H1 (cell line): Measurements from ENCODE around the gene LDLRAD1. TPM values are rescaled to one million over a fixed set of nuclear protein-coding genes. Genes with fewer than 3 reads are reported as not detected.
A peak's percentile ranks its signal among the peaks of the same experiment; 100 is the strongest.

Source experiments
- CTCF ChIA-PET: fragments of 300-600 bp; sonication (Branson Sonifier 250); formaldehyde crosslinking; loops from one replicate; lab custom pipeline; 2021; ENCODE audit not compliant: partially characterized antibody; lab: Charles Lee
- POLR2A ChIA-PET: fragments of 300-600 bp; sonication (Branson Sonifier 250); formaldehyde crosslinking; loops from one replicate; lab custom pipeline; 2021; ENCODE audit warnings: inconsistent platforms; ENCODE audit not compliant: partially characterized antibody; lab: Charles Lee
- DNase-seq, 2 experiments: peaks; one replicate each; pipeline versions ENCODE4 v3.0.0 to v3.0.0-alpha.2; 2010 to 2022; ENCODE audit warnings: low spot score in 2 of 2, low read depth in 1 of 2, mixed read lengths in 1 of 2
- FAIRE-seq: peaks from 2 replicates; lab custom pipeline; 2011; peaks lifted over from hg19 to GRCh38; lab: Jason Lieb, UNC
- H2AFZ ChIP-seq: 2 replicates; pipeline ENCODE4 v1.8.1; 2012; ENCODE audit warnings: low read length, inconsistent platforms
- H2AK5ac ChIP-seq: 2 replicates; pipeline ENCODE4 v1.6.1; 2013; ENCODE audit warnings: low read depth, low read length
- H2BK120ac ChIP-seq: replicated peaks from 2 replicates; pipeline ENCODE3; 2013; ENCODE audit warnings: low read depth, low read length, inconsistent platforms
- H2BK12ac ChIP-seq: 2 replicates; pipeline ENCODE4 v1.6.1; 2013; ENCODE audit warnings: low read depth, low read length
- H2BK15ac ChIP-seq: 2 replicates; pipeline ENCODE4 v1.6.1; 2013; ENCODE audit warnings: low read length
- H2BK20ac ChIP-seq: 2 replicates; pipeline ENCODE4 v1.6.1; 2013; ENCODE audit warnings: low read length
- H2BK5ac ChIP-seq: 2 replicates; pipeline ENCODE4 v1.6.1; 2013; ENCODE audit warnings: low read depth, low read length
- H3K14ac ChIP-seq: 2 replicates; pipeline ENCODE4 v1.6.1; 2013; ENCODE audit warnings: inconsistent platforms; ENCODE audit not compliant: insufficient read length
- H3K18ac ChIP-seq: 2 replicates; pipeline ENCODE4 v1.6.1; 2013; ENCODE audit warnings: low read length; ENCODE audit errors: extremely low read depth
- H3K23ac ChIP-seq: 2 replicates; pipeline ENCODE4 v1.6.1; 2013; ENCODE audit warnings: inconsistent platforms; ENCODE audit not compliant: insufficient read length
- H3K23me2 ChIP-seq: 2 replicates; pipeline ENCODE4 v1.6.1; 2013; ENCODE audit warnings: low read depth, low read length
- H3K27ac ChIP-seq: 2 replicates; pipeline ENCODE4 v1.6.1; 2011; ENCODE audit warnings: low read depth, low read length, inconsistent platforms
- H3K27me3 ChIP-seq, 4 experiments: replicated peaks in 1 of 4; 1 replicate in 1 of 4; 2 replicates in 3 of 4; pipeline versions ENCODE4 v1.6.1 to v1.8.1; 2011 to 2013; ENCODE audit warnings: low read length in 3 of 4, mild to moderate bottlenecking in 3 of 4, inconsistent platforms in 2 of 4, mixed read lengths in 2 of 4, moderate library complexity in 1 of 4; ENCODE audit not compliant: control insufficient read depth in 3 of 4, insufficient read depth in 3 of 4; ENCODE audit errors: extremely low read depth in 1 of 4
- H3K36me3 ChIP-seq, 4 experiments: 2 replicates each; pipeline versions ENCODE4 v1.6.1 to v1.8.1; 2011 to 2013; ENCODE audit warnings: mild to moderate bottlenecking in 4 of 4, low read length in 3 of 4, moderate library complexity in 2 of 4, control low read depth in 1 of 4, inconsistent platforms in 1 of 4; ENCODE audit not compliant: insufficient read depth in 4 of 4, control insufficient read depth in 2 of 4
- H3K4ac ChIP-seq: replicated peaks from 2 replicates; pipeline ENCODE3; 2013; ENCODE audit warnings: low read length, low read depth, mixed read lengths, inconsistent platforms; ENCODE audit not compliant: insufficient read length
- H3K4me1 ChIP-seq, 4 experiments: replicated peaks in 1 of 4; 1 replicate in 1 of 4; 2 replicates in 3 of 4; pipeline versions ENCODE4 v1.6.1 to v1.8.1; 2011 to 2013; ENCODE audit warnings: low read length in 3 of 4, inconsistent platforms in 2 of 4, mixed read lengths in 1 of 4; ENCODE audit not compliant: insufficient read depth in 4 of 4, control insufficient read depth in 3 of 4
- H3K4me2 ChIP-seq, 2 experiments: 2 replicates each; pipeline versions ENCODE4 v1.6.1 to v1.8.1; 2011 to 2013; ENCODE audit warnings: low read depth in 2 of 2, low read length in 2 of 2, control low read depth in 1 of 2, inconsistent platforms in 1 of 2, mild to moderate bottlenecking in 1 of 2; ENCODE audit not compliant: insufficient read depth in 1 of 2
- H3K4me3 ChIP-seq, 4 experiments: fragments of 200-600, 300-600 bp in 1 of 4; sonication (generic), shearing (Covaris generic), sonication (Bioruptor Twin) in 1 of 4; 2 replicates each; pipeline versions ENCODE4 v1.5.1 to v1.8.1; 2011 to 2016; ENCODE audit warnings: low read length in 4 of 4, low read depth in 3 of 4, control low read depth in 2 of 4, inconsistent platforms in 2 of 4, mild to moderate bottlenecking in 2 of 4, mixed read lengths in 1 of 4, moderate library complexity in 1 of 4; ENCODE audit not compliant: insufficient read depth in 2 of 4; ENCODE audit errors: extremely low read depth in 1 of 4
- H3K56ac ChIP-seq: replicated peaks from 2 replicates; pipeline ENCODE3; 2013; ENCODE audit warnings: low read depth, mild to moderate bottlenecking, mixed read lengths, low read length, inconsistent platforms; ENCODE audit not compliant: insufficient read length
- H3K79me1 ChIP-seq: 2 replicates; pipeline ENCODE4 v1.6.1; 2013; ENCODE audit warnings: low read depth, low read length, control low read depth
- H3K79me2 ChIP-seq, 2 experiments: 2 replicates each; pipeline versions ENCODE4 v1.6.1 to v1.8.1; 2012 to 2013; ENCODE audit warnings: low read length in 2 of 2, mild to moderate bottlenecking in 2 of 2, inconsistent platforms in 1 of 2; ENCODE audit not compliant: insufficient read depth in 2 of 2, control insufficient read depth in 1 of 2
- H3K9ac ChIP-seq, 4 experiments: replicated peaks in 1 of 4; 1 replicate in 1 of 4; 2 replicates in 3 of 4; pipeline versions ENCODE4 v1.6.1 to v1.8.1; 2011 to 2013; ENCODE audit warnings: low read depth in 3 of 4, low read length in 3 of 4, control low read depth in 2 of 4, mild to moderate bottlenecking in 2 of 4, moderate library complexity in 2 of 4, inconsistent platforms in 1 of 4; ENCODE audit errors: extremely low read depth in 1 of 4
- H3K9me3 ChIP-seq, 2 experiments: 2 replicates each; pipeline versions ENCODE4 v1.6.1 to v1.8.1; 2012 to 2013; ENCODE audit warnings: mild to moderate bottlenecking in 2 of 2, moderate library complexity in 2 of 2, control low read depth in 1 of 2, inconsistent platforms in 1 of 2, low read depth in 1 of 2, low read length in 1 of 2, mixed read lengths in 1 of 2; ENCODE audit not compliant: insufficient read depth in 2 of 2
- H4K20me1 ChIP-seq, 2 experiments: replicated peaks in 1 of 2; 2 replicates each; pipeline versions ENCODE3 to v1.8.1; 2011 to 2013; ENCODE audit warnings: inconsistent platforms in 2 of 2, low read length in 2 of 2, mild to moderate bottlenecking in 1 of 2; ENCODE audit not compliant: insufficient read depth in 2 of 2, control insufficient read depth in 1 of 2
- H4K5ac ChIP-seq: 2 replicates; pipeline ENCODE4 v1.6.1; 2013; ENCODE audit warnings: low read length, low read depth, mixed read lengths, inconsistent platforms; ENCODE audit not compliant: insufficient read length
- H4K8ac ChIP-seq: 2 replicates; pipeline ENCODE4 v1.8.0; 2013; ENCODE audit warnings: mild to moderate bottlenecking, moderate library complexity, low read length, inconsistent platforms; ENCODE audit not compliant: insufficient read depth; ENCODE audit errors: extremely low read depth
- H4K91ac ChIP-seq: replicated peaks from 2 replicates; pipeline ENCODE3; 2013; ENCODE audit warnings: low read length, mixed read lengths, inconsistent platforms; ENCODE audit not compliant: insufficient read length
- CEBPB ChIP-seq: IDR thresholded peaks from 2 replicates; pipeline ENCODE4 v1.6.1; 2012; ENCODE audit warnings: low read depth, low read length
- KDM1A ChIP-seq: fragments of 200-600, 300-600 bp; sonication (generic); IDR thresholded peaks from 2 replicates; pipeline ENCODE4 v1.7.1; 2016; ENCODE audit warnings: mild to moderate bottlenecking, low read length, borderline replicate concordance
- POLR2AphosphoS5 ChIP-seq: IDR thresholded peaks from 2 replicates; pipeline ENCODE4 v1.6.1; 2011; ENCODE audit warnings: low read depth, low read length
- WGBS, 2 experiments: shearing (Covaris generic) in 1 of 2; methylation state at CpG; one replicate each; pipeline versions ENCODE4 v1.1.6 to v1.1.7; 2013 to 2015; ENCODE audit warnings: low lambda C conversion rate in 2 of 2, mixed read lengths in 2 of 2, inconsistent platforms in 1 of 2, low coverage in 1 of 2, missing lambda C conversion rate in 1 of 2; ENCODE audit not compliant: insufficient replicate concordance in 2 of 2, insufficient coverage in 1 of 2, insufficient read length in 1 of 2; ENCODE audit errors: extremely low coverage in 1 of 2, missing lambda C conversion rate in 1 of 2; 5-methylcytosine and 5-hydroxymethylcytosine counted together
- polyA plus RNA-seq, 7 experiments: library from polyadenylated mRNA; depleted of rRNA in 3 of 7; stranded (reverse) in 5 of 7; unstranded in 2 of 7; fragments of >200 nt in 5 of 7; fragments of 200-250 nt in 2 of 7; gene quantifications; 1 replicate in 5 of 7; 2 replicates in 1 of 7; 4 replicates in 1 of 7; pipeline versions ENCODE4 v1.2.1 to v1.2.3, GENCODE V29; 2011 to 2013; ENCODE audit warnings: missing spikeins in 2 of 7, mixed read lengths in 2 of 7
- total RNA-seq: library from RNA; stranded (reverse); fragmentation: NEBNext Ultra II Directional; extraction: Animal tissue kit (Norgen Biotek cat#: 25700); gene quantifications from 2 replicates; pipeline ENCODE4 v1.2.1, GENCODE V29; 2021

Gene LDLRAD1
- total and polyA plus RNA-seq, 2 of the 8 experiments (the other 6 are each of a cell fraction or from before 2014, with no cell fraction given): not detected

DNA sequence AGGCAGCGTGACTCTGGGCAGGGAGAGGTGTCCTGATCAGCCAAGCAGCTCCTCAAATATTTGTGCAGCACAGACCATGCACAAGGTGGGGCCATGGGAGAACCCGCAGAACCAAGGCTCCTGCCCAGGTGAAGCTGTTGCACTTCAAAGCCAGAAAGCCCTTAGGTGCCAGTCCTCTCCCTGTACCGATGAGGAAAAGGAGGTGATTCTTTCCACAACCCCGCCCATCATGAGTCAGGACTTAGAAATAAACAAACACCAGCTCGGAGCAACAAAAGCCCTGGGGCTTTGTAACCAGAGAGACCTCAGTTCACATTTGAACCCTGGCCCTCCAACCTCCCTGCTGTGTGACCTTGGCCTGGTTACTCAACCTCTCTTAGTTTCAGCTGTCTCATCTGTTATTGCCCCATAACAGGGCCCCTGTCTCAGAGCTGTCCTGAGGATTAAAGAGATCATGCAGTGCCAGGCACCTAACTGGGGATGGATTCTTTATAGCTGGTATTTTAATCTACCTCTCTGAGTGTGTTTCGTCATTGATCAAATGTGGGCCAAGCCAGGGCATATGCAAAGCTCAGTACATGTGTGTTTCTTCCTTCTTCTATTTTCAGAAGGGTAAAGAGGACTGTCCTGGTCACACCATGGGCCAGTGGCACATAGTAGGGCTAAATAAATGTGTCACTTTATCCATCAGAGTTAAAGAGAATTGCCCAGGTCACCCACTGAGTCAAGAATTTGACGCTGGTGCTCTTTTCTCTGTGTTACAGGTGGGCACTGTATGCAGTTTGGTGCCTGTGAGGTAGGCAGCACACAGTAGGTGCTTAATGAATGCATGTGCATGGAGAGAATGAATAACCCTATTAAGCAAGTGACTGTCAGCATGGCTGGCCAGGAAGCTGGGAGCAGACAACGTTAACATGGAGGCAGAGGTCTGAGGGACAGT lies 1.4 kb downstream of the LDLRAD1 start:
- no peaks in the 10 kb centered on the region for H3K36me3 ChIP-seq
- peak in 1 of 2 experiments; percentile 41 for DNase-seq
- H4K5ac ChIP-seq: no peak overlapping the region
- H4K8ac ChIP-seq: no peak overlapping the region
- H2AK5ac ChIP-seq: no peak overlapping the region
- H3K9ac ChIP-seq: no peak overlapping the region
- H3K27me3 ChIP-seq: no peaks in the 10 kb centered on the region
- H2BK120ac ChIP-seq: no peak overlapping the region
- H4K91ac ChIP-seq: no peak overlapping the region
- no peak for FAIRE-seq
- H3K4me3 ChIP-seq: no peak overlapping the region
- H3K56ac ChIP-seq: no peak overlapping the region
- H2AFZ ChIP-seq: no peak overlapping the region
- peaks cover 0 to 3% (median 0%) of the 10 kb centered on the region in 4 experiments; a peak in 1 of 7 replicates for H3K4me1 ChIP-seq
- H3K14ac ChIP-seq: no peak overlapping the region
- no peak overlapping the region for H2BK15ac ChIP-seq
- no peak overlapping the region for H3K4ac ChIP-seq
- H3K23ac ChIP-seq: no peak overlapping the region
- H2BK12ac ChIP-seq: no peak overlapping the region
- WGBS, 2 experiments: 78% methylated on average over 8 of the region's 8 CpGs; no CpG with 5 or more reads in 1 of the 2 experiments
- H3K23me2 ChIP-seq: no peaks in the 10 kb centered on the region
- H3K27ac ChIP-seq: no peak overlapping the region
- H3K4me2 ChIP-seq: no peak overlapping the region
- POLR2A ChIA-PET: no interaction called here
- H3K18ac ChIP-seq: no peak overlapping the region
- H4K20me1 ChIP-seq: no peaks in the 10 kb centered on the region
- TF ChIP-seq CEBPB (0 out of 2 replicates have a peak, but pooled peaks have one; percentile 15), KDM1A (peak; percentile 38; the same call in 1 of the 2 replicates), POLR2AphosphoS5 (no peak)
- TF ChIP-seq, all 59 proteins: peak for 2
- Histone ChIP-seq H3K9me3 (no peaks in the 10 kb centered on the region), H3K79me1 (no peaks in the 10 kb centered on the region), H3K79me2 (no peaks in the 10 kb centered on the region), H2BK5ac (no peak overlapping the region), H2BK20ac (no peak overlapping the region)
- CTCF ChIA-PET: interaction anchor here (0.6 to 2.3 kb wide), 10 partner anchors 7 to 60 kb away, joined by 3 to 8 read pairs (median 3); partner anchors contain the start of gene TCEANC2
